Hepatocyte (in vitro differentiated cells): ENCODE results near the gene CES3. TPM values are rescaled to one million over a fixed set of nuclear protein-coding genes. Genes with fewer than 3 reads are reported as not detected.

Experiments used
- DNase-seq: peaks from one replicate; pipeline ENCODE4 v3.0.0-alpha.2; 2016; ENCODE audit warnings: low spot score
- H2AFZ ChIP-seq: fragments of 200-600 bp; sonication (generic); 2 replicates; pipeline ENCODE4 v1.6.0; 2016; ENCODE audit warnings: antibody characterized with exemption, mild to moderate bottlenecking
- H3K27ac ChIP-seq: fragments of 200-600 bp; sonication (generic); 2 replicates; pipeline ENCODE4 v1.5.1; 2016; ENCODE audit warnings: mild to moderate bottlenecking
- H3K27me3 ChIP-seq: fragments of 200-600 bp; sonication (generic); 2 replicates; pipeline ENCODE4 v1.6.1; 2016
- H3K36me3 ChIP-seq: fragments of 200-600 bp; sonication (generic); replicated peaks from 2 replicates; pipeline ENCODE4 v1.5.1; 2016; ENCODE audit warnings: low read depth; ENCODE audit not compliant: insufficient read depth
- H3K4me1 ChIP-seq: fragments of 200-600 bp; sonication (generic); 2 replicates; pipeline ENCODE4 v1.5.1; 2016; ENCODE audit warnings: mild to moderate bottlenecking, moderate library complexity; ENCODE audit not compliant: insufficient read depth
- H3K4me2 ChIP-seq: fragments of 200-600 bp; sonication (generic); 2 replicates; pipeline ENCODE4 v1.6.0; 2016
- H3K4me3 ChIP-seq: fragments of 200-600 bp; sonication (generic); 2 replicates; pipeline ENCODE4 v1.5.1; 2016; ENCODE audit warnings: mild to moderate bottlenecking
- H3K79me2 ChIP-seq: fragments of 200-600 bp; sonication (generic); 2 replicates; pipeline ENCODE4 v1.6.0; 2017; ENCODE audit warnings: mild to moderate bottlenecking
- H3K9me2 ChIP-seq: fragments of 200-600 bp; sonication (generic); replicated peaks from 2 replicates; pipeline ENCODE4 v1.6.0; 2017; ENCODE audit warnings: mild to moderate bottlenecking; ENCODE audit not compliant: insufficient read depth
- H3K9me3 ChIP-seq: fragments of 200-600 bp; sonication (generic); 2 replicates; pipeline ENCODE4 v1.5.1; 2016; ENCODE audit warnings: low read depth, mild to moderate bottlenecking
- H4K20me1 ChIP-seq: fragments of 200-600 bp; sonication (generic); 2 replicates; pipeline ENCODE4 v1.6.0; 2016; ENCODE audit warnings: mild to moderate bottlenecking; ENCODE audit not compliant: insufficient read depth, poor library complexity, severe bottlenecking
- EZH2 ChIP-seq: fragments of 200-600 bp; sonication (generic); IDR thresholded peaks from 2 replicates; pipeline ENCODE4 v1.6.1; 2016; ENCODE audit warnings: antibody characterized with exemption, mild to moderate bottlenecking, borderline replicate concordance
- EZH2phosphoT487 ChIP-seq: fragments of 200-600 bp; sonication (generic); IDR thresholded peaks from one replicate; pipeline ENCODE4 v1.6.1; 2018; ENCODE audit warnings: antibody characterized with exemption, mild to moderate bottlenecking, low read depth, moderate library complexity; ENCODE audit not compliant: unreplicated experiment, severe bottlenecking
- WGBS: methylation state at CpG from one replicate; pipeline ENCODE4 v1.1.6; 2016; ENCODE audit warnings: low lambda C conversion rate; ENCODE audit errors: missing lambda C conversion rate; 5-methylcytosine and 5-hydroxymethylcytosine counted together
- polyA plus RNA-seq: library from polyadenylated mRNA; unstranded; fragments of >200 nt; fragmentation: Nextera tagmentation; extraction: Ambion mirVana; gene quantifications from 2 replicates; pipeline ENCODE4 v1.2.1, GENCODE V29; 2016
- total RNA-seq: library from RNA; depleted of rRNA; stranded (reverse); fragments of >200 nt; gene quantifications from 2 replicates; pipeline ENCODE4 v1.2.3, GENCODE V29; 2014
- TF ChIP-seq, protein P1 (sequence below): fragments of 200-600 bp; sonication (generic); IDR thresholded peaks from 2 replicates; pipeline ENCODE4 v1.5.1; 2016; ENCODE audit warnings: antibody characterized with exemption, mild to moderate bottlenecking; ENCODE audit not compliant: poor library complexity

Gene CES3
- total and polyA plus RNA-seq, 2 experiments from 2014 or later, result 1.7 to 3.8 TPM

DNA sequence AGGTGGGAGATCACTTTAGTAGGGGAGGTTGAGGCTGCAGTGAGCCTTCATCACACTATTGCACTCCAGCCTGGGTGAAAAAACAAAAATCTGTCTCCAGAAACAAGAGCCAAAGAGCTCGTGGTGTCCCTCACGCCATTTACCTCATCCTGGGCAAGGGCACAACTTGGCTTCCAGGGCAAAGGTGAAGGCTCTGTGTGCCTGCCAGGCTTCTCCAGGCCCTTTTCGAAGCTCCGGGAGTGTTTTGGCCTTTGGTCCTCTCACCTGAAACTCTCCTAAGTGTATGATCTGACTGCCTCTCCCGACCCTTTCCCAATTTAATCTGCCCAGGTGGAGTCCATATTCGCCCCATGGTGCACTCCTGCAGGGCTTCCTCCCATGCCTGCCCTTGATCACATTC, 11.6 kb upstream of the CES3 start:
- no peak overlapping the region for H3K4me2 ChIP-seq
- H3K9me2 ChIP-seq, result no peaks in the 10 kb centered on the region
- DNase-seq, result no peak
- TF ChIP-seq EZH2phosphoT487 (no peak), EZH2 (no peak)
- TF ChIP-seq, protein P1, sequence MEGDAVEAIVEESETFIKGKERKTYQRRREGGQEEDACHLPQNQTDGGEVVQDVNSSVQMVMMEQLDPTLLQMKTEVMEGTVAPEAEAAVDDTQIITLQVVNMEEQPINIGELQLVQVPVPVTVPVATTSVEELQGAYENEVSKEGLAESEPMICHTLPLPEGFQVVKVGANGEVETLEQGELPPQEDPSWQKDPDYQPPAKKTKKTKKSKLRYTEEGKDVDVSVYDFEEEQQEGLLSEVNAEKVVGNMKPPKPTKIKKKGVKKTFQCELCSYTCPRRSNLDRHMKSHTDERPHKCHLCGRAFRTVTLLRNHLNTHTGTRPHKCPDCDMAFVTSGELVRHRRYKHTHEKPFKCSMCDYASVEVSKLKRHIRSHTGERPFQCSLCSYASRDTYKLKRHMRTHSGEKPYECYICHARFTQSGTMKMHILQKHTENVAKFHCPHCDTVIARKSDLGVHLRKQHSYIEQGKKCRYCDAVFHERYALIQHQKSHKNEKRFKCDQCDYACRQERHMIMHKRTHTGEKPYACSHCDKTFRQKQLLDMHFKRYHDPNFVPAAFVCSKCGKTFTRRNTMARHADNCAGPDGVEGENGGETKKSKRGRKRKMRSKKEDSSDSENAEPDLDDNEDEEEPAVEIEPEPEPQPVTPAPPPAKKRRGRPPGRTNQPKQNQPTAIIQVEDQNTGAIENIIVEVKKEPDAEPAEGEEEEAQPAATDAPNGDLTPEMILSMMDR, result no peak
- no peaks in the 10 kb centered on the region for H3K36me3 ChIP-seq
- no peaks in the 10 kb centered on the region for H3K79me2 ChIP-seq
- WGBS, result 75% methylated on average over 6 of the region's 6 CpGs
- H3K9me3 ChIP-seq, result no peaks in the 10 kb centered on the region
- no peak overlapping the region for H3K27ac ChIP-seq
- no peaks in the 10 kb centered on the region for H4K20me1 ChIP-seq
- H3K27me3 ChIP-seq, result peaks cover 8% of the 10 kb centered on the region
- peaks cover 11% of the 10 kb centered on the region for H3K4me1 ChIP-seq
- H3K4me3 ChIP-seq, result no peak overlapping the region
- H2AFZ ChIP-seq, result no peak overlapping the region

DNA sequence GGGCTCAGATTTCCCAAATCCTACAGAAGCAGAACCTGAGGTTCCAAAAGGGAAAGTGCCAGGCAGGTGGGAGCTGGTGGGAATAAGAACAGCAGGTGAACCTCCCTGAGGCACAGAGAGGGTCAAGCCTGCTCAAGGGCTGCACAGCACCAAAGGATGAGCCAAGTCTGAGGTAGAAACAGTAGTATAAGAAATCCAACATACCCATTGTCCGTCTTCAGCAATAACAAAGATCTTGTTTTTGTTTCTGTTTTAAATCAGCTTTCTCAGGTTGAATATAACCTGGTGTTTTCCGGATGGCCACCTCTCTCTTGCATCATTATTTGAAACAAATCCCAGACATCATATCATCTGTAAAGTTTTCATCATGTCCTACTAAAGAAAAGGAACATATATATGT, 10.6 kb upstream of the CES3 start:
- H3K4me1 ChIP-seq, result peaks cover 21% of the 10 kb centered on the region
- H3K36me3 ChIP-seq, result no peaks in the 10 kb centered on the region
- H3K9me2 ChIP-seq, result no peaks in the 10 kb centered on the region
- no peak overlapping the region for H3K27ac ChIP-seq
- TF ChIP-seq EZH2phosphoT487 (no peak), EZH2 (no peak)
- TF ChIP-seq, protein P1, result no peak
- no peaks in the 10 kb centered on the region for H4K20me1 ChIP-seq
- H2AFZ ChIP-seq, result no peak overlapping the region
- H3K4me3 ChIP-seq, result no peak overlapping the region
- WGBS, result 93% methylated on average over 2 of the region's 2 CpGs
- H3K79me2 ChIP-seq, result no peaks in the 10 kb centered on the region
- H3K4me2 ChIP-seq, result no peak overlapping the region
- H3K27me3 ChIP-seq, result peaks cover 8% of the 10 kb centered on the region
- no peak for DNase-seq
- no peaks in the 10 kb centered on the region for H3K9me3 ChIP-seq

DNA sequence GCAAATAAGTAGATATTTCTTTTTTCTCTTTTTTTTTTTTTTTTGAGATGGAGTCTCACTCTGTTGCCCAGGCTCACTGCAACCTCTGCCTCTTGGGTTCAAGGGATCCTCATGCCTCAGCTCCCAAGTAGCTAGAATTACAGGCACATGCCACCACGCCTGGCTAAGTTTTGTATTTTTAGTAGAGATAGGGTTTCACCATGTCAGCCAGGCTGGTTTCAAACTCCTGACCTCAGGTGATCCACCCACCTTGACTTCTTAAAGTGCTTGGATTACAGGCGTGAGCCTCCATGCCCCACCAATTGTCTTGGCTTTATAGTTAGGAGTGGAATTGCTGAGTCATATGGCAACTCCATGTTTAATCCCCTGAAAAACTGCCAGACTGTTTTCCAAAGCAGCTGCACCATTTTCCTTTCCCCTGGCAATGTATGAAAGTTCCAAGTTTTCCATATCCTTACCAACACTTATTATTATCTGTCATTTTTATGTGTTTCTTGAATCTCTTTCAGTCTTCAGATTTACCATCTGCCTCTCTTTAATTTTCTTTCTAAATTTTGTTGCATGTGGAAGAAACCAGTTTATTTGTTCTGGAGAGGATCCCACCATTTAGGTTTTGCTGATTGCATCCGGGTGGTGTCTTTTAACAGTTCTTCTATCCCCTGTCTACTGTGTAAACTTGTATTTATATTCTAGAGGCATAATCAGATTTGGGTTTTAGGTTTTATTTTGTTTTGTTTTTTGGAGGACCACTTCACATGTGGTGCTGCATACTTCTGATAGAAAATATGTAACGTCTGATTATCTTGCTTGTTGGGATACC, 9.9 kb upstream of the CES3 start:
- H3K36me3 ChIP-seq, result no peaks in the 10 kb centered on the region
- H3K9me3 ChIP-seq, result no peaks in the 10 kb centered on the region
- H3K4me3 ChIP-seq, result no peak overlapping the region
- no peaks in the 10 kb centered on the region for H3K9me2 ChIP-seq
- H3K4me1 ChIP-seq, result peaks cover 28% of the 10 kb centered on the region
- TF ChIP-seq EZH2, result no peak
- TF ChIP-seq EZH2phosphoT487, result no peak
- TF ChIP-seq, protein P1, result no peak
- H3K27ac ChIP-seq, result no peak overlapping the region
- H3K4me2 ChIP-seq, result no peak overlapping the region
- peaks cover 8% of the 10 kb centered on the region for H3K27me3 ChIP-seq
- H3K79me2 ChIP-seq, result no peaks in the 10 kb centered on the region
- no peaks in the 10 kb centered on the region for H4K20me1 ChIP-seq
- H2AFZ ChIP-seq, result no peak overlapping the region
- DNase-seq, result no peak
- WGBS, result 84% methylated on average over 4 of the region's 4 CpGs
